ENCODE results near the gene ZDBF2.
"Not testable (repeated sequence)": the region's sequence is repeated elsewhere in the genome, so short reads cannot be mapped to it uniquely, and the experiment has no call there.

- not testable (repeated sequence) for TF ChIP-seq POLR2A, CTCF (IDR thresholded peaks at IDR 0.05)
Measured at GRCh38 chr2:206258615-206259014, 15.8 kb upstream of the ZDBF2 start.
